GM19193 (cell line): Measurements from ENCODE around the gene C1orf174.

Experiments
- POLR2A ChIP-seq: IDR thresholded peaks from 4 replicates; pipeline ENCODE4 v1.6.1; 2011; ENCODE audit not compliant: insufficient read depth, insufficient read length; ENCODE audit errors: extremely low read depth

Gene C1orf174

DNA sequence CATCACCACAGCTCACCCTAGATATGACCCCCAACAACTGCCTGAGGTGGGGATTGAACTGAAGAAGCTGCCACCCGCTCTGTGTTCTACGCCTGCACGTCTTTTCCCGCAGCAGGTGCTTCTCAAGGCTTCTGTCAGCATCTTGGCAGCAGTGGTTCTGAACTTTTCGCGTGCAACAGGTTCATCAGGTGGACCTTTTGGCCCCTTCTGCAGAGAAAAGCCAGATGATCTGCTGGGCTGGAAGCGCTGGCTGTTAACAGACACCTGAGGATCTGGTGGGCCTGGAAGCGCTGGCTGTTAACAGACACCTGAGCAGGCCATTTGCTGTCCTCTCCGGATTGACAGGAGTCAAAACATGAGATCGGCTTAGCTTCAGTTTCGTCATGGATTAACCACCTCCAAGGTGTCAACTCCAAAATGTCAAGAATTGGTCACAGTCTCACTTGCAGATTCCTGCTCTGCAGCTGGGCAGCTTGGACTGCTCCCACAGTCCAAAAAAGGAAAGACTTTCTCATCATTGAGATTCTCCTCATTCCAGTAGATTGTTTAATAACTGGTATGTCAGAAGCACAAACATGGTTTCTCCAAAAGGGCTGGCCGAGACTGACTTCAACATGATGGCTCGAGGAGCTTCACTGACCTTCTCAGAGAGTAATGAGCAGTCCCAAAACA lies 4.7 kb downstream of the C1orf174 start:
- TF ChIP-seq POLR2A: no peak

DNA sequence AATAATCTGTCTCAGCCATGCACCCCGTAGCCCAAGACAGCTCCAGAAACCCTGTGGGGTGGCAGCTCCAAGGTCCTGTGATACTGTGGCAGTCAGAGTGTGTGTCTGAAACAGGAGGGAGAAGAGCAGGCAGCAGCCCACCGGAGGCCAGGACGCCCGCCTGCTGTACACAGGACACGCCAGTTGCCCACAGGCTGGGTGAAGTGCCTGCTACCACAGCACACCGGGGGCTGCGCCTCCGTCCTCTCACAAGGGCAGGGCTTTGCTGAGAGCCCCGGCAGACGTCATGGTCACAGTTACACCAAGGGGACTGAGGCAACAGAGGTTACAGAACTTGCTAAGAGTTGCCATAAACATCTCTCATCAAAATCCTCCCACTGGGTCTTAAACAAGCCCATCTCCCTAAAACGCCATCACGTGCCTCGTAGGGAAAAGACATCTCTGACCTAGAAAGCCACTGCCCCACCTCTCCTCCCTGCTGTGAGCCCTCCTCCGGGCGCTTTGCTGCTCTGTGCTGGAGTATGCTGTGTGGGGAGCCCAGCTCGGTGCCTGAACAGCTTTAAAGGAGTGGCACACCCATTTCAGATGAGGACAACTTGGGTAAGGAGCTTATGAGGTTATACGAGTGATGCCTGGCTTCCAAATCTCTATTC lies 5.3 kb downstream of the C1orf174 start:
- no peak for TF ChIP-seq POLR2A

DNA sequence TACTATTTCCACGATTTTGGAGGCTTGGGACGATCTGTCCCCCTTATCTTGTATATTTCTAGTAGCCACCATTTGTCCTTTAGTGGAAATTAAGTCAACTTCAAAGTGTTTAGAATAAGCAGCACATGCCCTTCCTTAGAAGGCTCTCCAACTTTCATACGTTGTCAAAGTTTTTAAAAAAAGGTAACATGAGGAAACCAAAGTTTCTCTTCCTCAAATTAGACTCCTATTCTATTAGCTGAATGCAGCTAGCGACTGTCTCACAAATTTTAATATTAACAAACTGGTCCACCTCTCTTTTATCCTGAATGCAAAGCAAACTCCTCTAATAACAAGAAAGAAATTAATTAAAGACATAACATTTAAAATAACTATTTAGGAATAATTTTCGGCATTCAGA lies 6.9 kb downstream of the C1orf174 start:
- no peak for TF ChIP-seq POLR2A

DNA sequence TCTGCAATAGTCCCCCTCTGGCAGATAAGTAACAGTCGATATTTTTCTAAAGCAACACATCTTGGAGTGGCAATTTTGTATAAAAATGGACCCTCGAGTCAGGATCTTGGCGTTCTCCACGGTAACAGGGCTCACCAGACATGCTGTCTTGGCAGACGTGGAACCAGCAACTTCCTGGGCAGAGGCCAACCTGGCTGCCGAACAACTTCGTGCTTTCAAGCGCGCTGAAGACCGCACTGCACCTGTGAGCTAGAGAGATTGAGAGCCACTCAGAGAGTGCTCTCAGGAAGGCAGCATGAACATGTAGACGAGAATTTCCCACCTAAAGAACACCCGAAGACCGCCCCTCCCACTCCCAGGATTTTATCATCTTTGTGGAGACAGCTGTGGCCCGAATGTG lies 7.3 kb downstream of the C1orf174 start:
- TF ChIP-seq POLR2A: no peak

DNA sequence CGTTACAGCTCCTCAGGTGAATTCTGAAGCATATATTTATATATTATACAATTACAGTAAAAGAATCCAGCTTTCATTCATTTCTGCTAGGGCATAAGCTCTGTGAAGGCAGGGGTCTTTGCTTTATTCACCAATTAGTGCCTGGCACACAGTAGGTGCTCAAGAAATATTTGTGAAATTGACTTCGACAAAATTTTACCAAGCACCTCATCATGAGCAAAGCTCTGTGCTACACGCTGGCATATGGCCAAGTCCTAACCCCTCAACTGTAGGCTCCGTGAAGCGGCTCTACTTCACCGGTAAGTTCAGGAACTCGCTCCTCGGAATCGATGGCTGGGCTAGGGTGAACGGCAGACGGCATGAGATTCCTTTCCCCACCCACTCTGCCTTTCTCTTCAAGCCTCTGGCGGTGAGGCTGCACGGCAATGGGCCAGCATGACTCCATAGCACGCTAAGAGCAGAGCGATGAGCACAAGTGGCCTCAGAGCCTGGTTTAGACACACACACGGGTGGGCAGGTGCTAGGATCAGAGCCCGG lies 8.7 kb downstream of the C1orf174 start:
- TF ChIP-seq POLR2A: no peak

- no peak for TF ChIP-seq POLR2A
Measured at GRCh38 chr1:3890389-3891328, 9.4 kb downstream of the C1orf174 start.

DNA sequence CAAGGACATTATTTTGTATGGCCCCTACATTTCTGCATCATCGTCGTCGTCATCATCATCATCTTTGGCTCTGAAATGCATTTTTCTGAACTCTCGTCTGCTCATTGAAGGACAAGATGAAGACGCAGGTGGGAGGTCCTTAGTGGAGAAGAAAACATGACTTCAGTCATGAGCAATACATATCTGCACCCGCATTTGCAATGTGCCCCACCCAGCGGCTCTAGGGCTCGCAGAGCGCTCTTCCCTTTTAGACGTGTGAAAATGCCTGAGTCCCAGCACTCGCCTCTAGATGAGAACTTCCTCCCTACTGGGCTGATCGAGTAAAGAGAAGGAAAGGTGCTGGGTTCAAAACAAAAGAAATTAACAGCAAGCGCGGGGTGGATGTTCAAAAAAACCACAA lies 10.1 kb downstream of the C1orf174 start:
- no peak for TF ChIP-seq POLR2A

DNA sequence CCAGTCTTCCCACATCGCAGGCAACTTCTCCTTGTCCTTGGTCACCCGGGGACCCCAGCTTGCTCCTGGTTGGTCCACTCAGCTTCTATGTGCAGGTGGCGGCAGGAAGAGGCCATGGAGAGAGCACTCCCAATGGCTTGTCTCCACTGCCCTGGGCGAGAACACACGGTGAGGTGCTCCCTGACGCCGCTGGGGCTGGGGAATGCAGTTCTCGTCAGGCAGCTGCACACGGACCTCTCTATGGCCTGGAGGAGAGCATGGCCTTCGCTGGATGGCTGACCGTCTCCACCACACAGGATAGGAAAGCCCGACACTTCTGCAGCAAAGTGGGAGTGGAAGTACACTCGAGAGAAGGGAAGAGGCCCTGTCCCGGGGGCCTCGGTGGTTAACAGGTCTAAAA lies 11.8 kb downstream of the C1orf174 start:
- no peak for TF ChIP-seq POLR2A

GRCh38 chr1:3886691-3887090 lies 13.4 kb downstream of the C1orf174 start:
- TF ChIP-seq POLR2A: no peak

DNA sequence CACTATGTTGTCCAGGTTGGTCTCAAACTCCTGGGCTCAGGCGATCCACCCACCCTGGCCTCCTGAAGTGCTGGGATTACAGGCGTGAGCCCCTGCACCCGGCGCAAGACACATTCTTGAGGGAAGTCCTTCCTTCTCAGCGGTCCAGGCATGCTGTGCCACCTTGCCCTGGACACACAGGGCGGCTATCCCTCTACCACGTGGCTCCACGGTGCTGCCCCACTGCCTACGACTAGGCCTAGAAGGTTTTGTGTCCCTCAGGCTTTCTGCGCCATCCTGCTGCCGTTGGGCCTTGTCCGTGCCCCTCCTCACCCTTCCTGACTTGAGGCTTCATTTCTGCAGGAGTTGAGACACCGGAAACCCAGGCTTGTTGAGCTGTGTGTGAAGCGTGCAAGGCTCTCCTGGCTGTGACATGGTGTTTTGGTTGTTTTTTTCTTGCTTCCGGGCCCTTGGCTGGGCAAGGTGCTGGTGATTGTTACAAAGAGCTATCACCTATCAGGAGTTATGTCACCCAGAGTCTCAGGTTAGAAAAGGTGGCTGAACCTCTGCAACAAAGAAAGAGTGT lies 13.9 kb downstream of the C1orf174 start:
- TF ChIP-seq POLR2A: no peak

- no peak for TF ChIP-seq POLR2A
Measured at GRCh38 chr1:3885611-3886010, 14.5 kb downstream of the C1orf174 start.

- TF ChIP-seq POLR2A: no peak
Measured at GRCh38 chr1:3884966-3885365, 15.1 kb downstream of the C1orf174 start.

DNA sequence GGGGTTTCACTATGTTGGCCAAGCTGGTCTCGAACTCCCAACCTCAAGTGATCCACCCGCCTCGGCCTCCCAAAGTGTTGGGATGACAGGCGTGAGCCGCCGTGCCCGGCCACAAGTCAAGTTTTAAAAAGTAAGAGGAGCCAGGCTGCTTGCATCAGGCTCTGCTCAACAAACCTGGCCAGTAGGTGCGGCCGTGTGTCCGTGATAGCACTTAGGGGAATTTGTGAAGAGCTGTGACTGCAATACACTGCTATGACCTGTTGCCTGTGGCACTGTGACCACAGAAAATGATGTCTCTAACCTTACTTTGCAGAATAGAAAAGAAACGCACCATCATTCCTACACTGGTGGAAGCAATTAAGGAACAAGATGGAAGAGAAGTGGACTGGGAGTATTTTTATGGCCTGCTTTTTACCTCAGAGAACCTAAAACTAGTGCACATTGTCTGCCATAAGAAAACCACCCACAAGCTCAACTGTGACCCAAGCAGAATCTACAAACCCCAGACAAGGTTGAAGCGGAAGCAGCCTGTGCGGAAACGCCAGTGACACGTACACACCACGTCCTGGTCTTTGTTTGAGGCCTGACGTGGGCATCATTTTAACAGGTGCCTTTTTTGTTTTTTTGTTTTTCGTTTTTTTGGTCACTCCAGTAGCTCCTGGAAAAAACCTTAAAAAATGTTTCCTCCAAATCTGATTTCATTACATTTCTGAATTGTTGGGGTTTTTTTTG lies 16.7 kb downstream of the C1orf174 start:
- no peak for TF ChIP-seq POLR2A

DNA sequence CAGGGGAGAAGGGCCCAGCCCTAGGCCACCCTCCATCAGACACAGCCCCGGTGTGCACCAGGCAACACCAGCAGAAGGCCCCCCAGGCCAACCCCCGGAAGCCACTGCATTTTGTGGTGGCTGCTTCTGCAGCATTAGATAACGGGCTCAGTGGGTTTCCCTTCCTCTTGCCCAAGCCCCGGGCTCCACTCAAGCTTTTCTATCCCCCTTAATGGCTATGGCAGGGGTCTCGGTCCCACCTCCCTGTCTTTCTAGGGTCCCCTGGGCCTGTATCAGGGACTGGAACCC lies 18.9 kb downstream of the C1orf174 start:
- no peak for TF ChIP-seq POLR2A
